ENCODE data around the gene ADAMTS15. TPM values are rescaled to one million over a fixed set of nuclear protein-coding genes. Genes with fewer than 3 reads are reported as not detected.
"Not testable (repeated sequence)": the region's sequence is repeated elsewhere in the genome, so short reads cannot be mapped to it uniquely, and the experiment has no call there.

ADAMTS15 gene
- total RNA-seq, 2 experiments from 2014 or later: not detected

- H3K4me3 Mint-ChIP-seq: no peak overlapping the region
- peaks cover 8% of the 10 kb centered on the region for H3K4me1 Mint-ChIP-seq (ENCODE audit: low read depth)
- no peaks in the 10 kb centered on the region for H3K36me3 Mint-ChIP-seq
- CTCF ChIA-PET: interaction anchor here (0.6 to 13.1 kb wide), 22 partner anchors 11 to 485 kb away, joined by 3 to 347 read pairs (median 4); partner anchors contain the start of genes ADAMTS15 and SNX19
- peaks cover 31% of the 10 kb centered on the region for H3K27me3 Mint-ChIP-seq
- POLR2A ChIA-PET: no interaction called here
- no peak overlapping the region for H3K27ac Mint-ChIP-seq
- peak; percentile 83 for DNase-seq
- H3K9me3 Mint-ChIP-seq: no peaks in the 10 kb centered on the region
- intact Hi-C loops (cut with micrococcal nuclease): loop anchor here (1.0 to 10.0 kb wide), 3 partner anchors 203 to 463 kb away; no protein-coding TSS in a partner anchor
Measured at GRCh38 chr11:130431331-130431773, 17.1 kb upstream of the ADAMTS15 start.

- Mint-ChIP-seq H3K27ac (no peak overlapping the region), H3K27me3 (peaks cover 27% of the 10 kb centered on the region), H3K36me3 (no peaks in the 10 kb centered on the region), H3K4me1 (ENCODE audit: low read depth) (peaks cover 8% of the 10 kb centered on the region), H3K9me3 (no peaks in the 10 kb centered on the region), H3K4me3 (no peak overlapping the region)
- intact Hi-C loops (cut with micrococcal nuclease): loop anchor here (1.0 to 10.0 kb wide), 3 partner anchors 203 to 462 kb away; no protein-coding TSS in a partner anchor
- DNase-seq: no peak
- ChIA-PET POLR2A (no interaction called here), CTCF (interaction anchor here (0.6 to 13.1 kb wide), 21 partner anchors 11 to 485 kb away, joined by 3 to 347 read pairs (median 4); partner anchors contain the start of genes ADAMTS15 and SNX19)
Measured at GRCh38 chr11:130431801-130432200, 16.6 kb upstream of the ADAMTS15 start.

GRCh38 chr11:130433357-130433756 lies 15.1 kb upstream of the ADAMTS15 start:
- POLR2A ChIA-PET: no interaction called here
- Mint-ChIP-seq H3K27ac (no peak overlapping the region), H3K4me1 (ENCODE audit: low read depth) (peaks cover 4% of the 10 kb centered on the region), H3K36me3 (no peaks in the 10 kb centered on the region), H3K27me3 (peaks cover 22% of the 10 kb centered on the region), H3K4me3 (no peak overlapping the region), H3K9me3 (no peaks in the 10 kb centered on the region)
- intact Hi-C loops (cut with micrococcal nuclease): loop anchor here (10.0 kb wide), 2 partner anchors 201 to 231 kb away; no protein-coding TSS in a partner anchor
- DNase-seq: no peak
- CTCF ChIA-PET: interaction anchor here (0.6 to 13.1 kb wide), 12 partner anchors 9 to 472 kb away, joined by 3 to 347 read pairs (median 4); no protein-coding TSS in a partner anchor

GRCh38 chr11:130434521-130435223 lies 13.8 kb upstream of the ADAMTS15 start:
- no peak overlapping the region for H3K27ac Mint-ChIP-seq
- peaks cover 10% of the 10 kb centered on the region for H3K27me3 Mint-ChIP-seq
- POLR2A ChIA-PET: interaction anchor here (1.4 kb wide), 1 partner anchor 427 kb away, joined by 4 read pairs; no protein-coding TSS in a partner anchor
- DNase-seq: peak; percentile 78
- H3K36me3 Mint-ChIP-seq: no peaks in the 10 kb centered on the region
- H3K4me1 Mint-ChIP-seq (ENCODE audit: low read depth): peaks cover 9% of the 10 kb centered on the region
- CTCF ChIA-PET: interaction anchor here (0.8 to 13.1 kb wide), 20 partner anchors 10 to 481 kb away, joined by 3 to 347 read pairs (median 4); partner anchors contain the start of gene SNX19
- H3K4me3 Mint-ChIP-seq: no peak overlapping the region
- no peaks in the 10 kb centered on the region for H3K9me3 Mint-ChIP-seq
- intact Hi-C loops (cut with micrococcal nuclease): loop anchor here (1.0 to 10.0 kb wide), 5 partner anchors 200 to 428 kb away; no protein-coding TSS in a partner anchor

GRCh38 chr11:130435671-130436070 lies 12.8 kb upstream of the ADAMTS15 start:
- intact Hi-C loops (cut with micrococcal nuclease): loop anchor here (10.0 kb wide), 2 partner anchors 199 to 229 kb away; no protein-coding TSS in a partner anchor
- Mint-ChIP-seq H3K27me3 (peaks cover 1% of the 10 kb centered on the region), H3K27ac (no peak overlapping the region), H3K4me1 (ENCODE audit: low read depth) (peaks cover 10% of the 10 kb centered on the region), H3K36me3 (no peaks in the 10 kb centered on the region), H3K4me3 (no peak overlapping the region), H3K9me3 (no peaks in the 10 kb centered on the region)
- DNase-seq: no peak
- ChIA-PET CTCF (interaction anchor here (0.8 to 13.1 kb wide), 15 partner anchors 9 to 480 kb away, joined by 3 to 347 read pairs (median 5); partner anchors contain the start of gene SNX19), POLR2A (interaction anchor here (1.4 kb wide), 1 partner anchor 426 kb away, joined by 4 read pairs; no protein-coding TSS in a partner anchor)

GRCh38 chr11:130436171-130436570 lies 12.3 kb upstream of the ADAMTS15 start:
- H3K9me3 Mint-ChIP-seq: no peaks in the 10 kb centered on the region
- no peaks in the 10 kb centered on the region for H3K36me3 Mint-ChIP-seq
- no peak for DNase-seq
- peaks cover under 1% of the 10 kb centered on the region for H3K27me3 Mint-ChIP-seq
- intact Hi-C loops (cut with micrococcal nuclease): loop anchor here (10.0 kb wide), 2 partner anchors 199 to 229 kb away; no protein-coding TSS in a partner anchor
- ChIA-PET CTCF (interaction anchor here (0.8 to 13.1 kb wide), 6 partner anchors 9 to 463 kb away, joined by 3 to 347 read pairs (median 6); no protein-coding TSS in a partner anchor), POLR2A (interaction anchor here (1.4 kb wide), 1 partner anchor 426 kb away, joined by 4 read pairs; no protein-coding TSS in a partner anchor)
- H3K27ac Mint-ChIP-seq: no peak overlapping the region
- no peak overlapping the region for H3K4me3 Mint-ChIP-seq
- peaks cover 10% of the 10 kb centered on the region for H3K4me1 Mint-ChIP-seq (ENCODE audit: low read depth)

GRCh38 chr11:130437848-130438247 lies 10.6 kb upstream of the ADAMTS15 start:
- POLR2A ChIA-PET: no interaction called here

GRCh38 chr11:130438401-130439159 lies 9.9 kb upstream of the ADAMTS15 start:
- H3K4me3 Mint-ChIP-seq: not testable (repeated sequence)
- CTCF ChIA-PET: interaction anchor here (0.7 to 13.1 kb wide), 3 partner anchors 9 to 456 kb away, joined by 3 to 347 read pairs (median 5); no protein-coding TSS in a partner anchor

More at GRCh38 chr11:130437848-130438247, 10.6 kb upstream of the ADAMTS15 start:
- Mint-ChIP-seq H3K27ac (no peak overlapping the region), H3K36me3 (no peaks in the 10 kb centered on the region), H3K27me3 (no peaks in the 10 kb centered on the region), H3K4me1 (ENCODE audit: low read depth) (peaks cover 10% of the 10 kb centered on the region), H3K4me3 (no peak overlapping the region), H3K9me3 (no peaks in the 10 kb centered on the region)
- DNase-seq: no peak
- intact Hi-C loops (cut with micrococcal nuclease): loop anchor here (10.0 kb wide), 2 partner anchors 197 to 227 kb away; no protein-coding TSS in a partner anchor
- CTCF ChIA-PET: interaction anchor here (0.7 to 13.1 kb wide), 7 partner anchors 10 to 479 kb away, joined by 3 to 347 read pairs (median 3); partner anchors contain the start of gene SNX19

GRCh38 chr11:130439160-130439519 lies 9.3 kb upstream of the ADAMTS15 start:
- DNase-seq: peak; percentile 46
- CTCF ChIA-PET: interaction anchor here (13.1 kb wide), 1 partner anchor 422 kb away, joined by 347 read pairs; no protein-coding TSS in a partner anchor
- no peaks in the 10 kb centered on the region for H3K36me3 Mint-ChIP-seq
- peak overlapping the region; percentile 4 for H3K27ac Mint-ChIP-seq
- H3K4me3 Mint-ChIP-seq: no peak overlapping the region
- H3K27me3 Mint-ChIP-seq: no peaks in the 10 kb centered on the region
- intact Hi-C loops (cut with micrococcal nuclease): loop anchor here (10.0 kb wide), 2 partner anchors 196 to 226 kb away; no protein-coding TSS in a partner anchor
- POLR2A ChIA-PET: no interaction called here
- H3K4me1 Mint-ChIP-seq (ENCODE audit: low read depth): peaks cover 10% of the 10 kb centered on the region
- H3K9me3 Mint-ChIP-seq: no peaks in the 10 kb centered on the region

More at GRCh38 chr11:130438401-130439159, 9.9 kb upstream of the ADAMTS15 start:
- H3K27me3 Mint-ChIP-seq, H3K36me3 Mint-ChIP-seq, DNase-seq, H3K9me3 Mint-ChIP-seq, POLR2A ChIA-PET: not testable (repeated sequence)
- Mint-ChIP-seq H3K27ac (peak overlapping the region; percentile 4), H3K4me1 (ENCODE audit: low read depth) (peaks cover 10% of the 10 kb centered on the region)
- intact Hi-C loops (cut with micrococcal nuclease): loop anchor here (10.0 kb wide), 2 partner anchors 196 to 226 kb away; no protein-coding TSS in a partner anchor

- H3K4me1 Mint-ChIP-seq (ENCODE audit: low read depth): peaks cover 10% of the 10 kb centered on the region
- no peaks in the 10 kb centered on the region for H3K9me3 Mint-ChIP-seq
- ChIA-PET POLR2A (no interaction called here), CTCF (interaction anchor here (13.1 kb wide), 1 partner anchor 422 kb away, joined by 347 read pairs; no protein-coding TSS in a partner anchor)
- no peak overlapping the region for H3K4me3 Mint-ChIP-seq
- H3K27ac Mint-ChIP-seq: no peak overlapping the region
- peaks cover 2% of the 10 kb centered on the region for H3K27me3 Mint-ChIP-seq
- no peak for DNase-seq
- H3K36me3 Mint-ChIP-seq: no peaks in the 10 kb centered on the region
- intact Hi-C loops (cut with micrococcal nuclease): loop anchor here (10.0 kb wide), 2 partner anchors 195 to 225 kb away; no protein-coding TSS in a partner anchor
Measured at GRCh38 chr11:130439876-130440275, 8.6 kb upstream of the ADAMTS15 start.

GRCh38 chr11:130441719-130442118 lies 6.7 kb upstream of the ADAMTS15 start:
- Mint-ChIP-seq H3K4me3 (no peak overlapping the region), H3K27me3 (peaks cover 6% of the 10 kb centered on the region), H3K36me3 (no peaks in the 10 kb centered on the region), H3K9me3 (no peaks in the 10 kb centered on the region), H3K4me1 (ENCODE audit: low read depth) (peaks cover 10% of the 10 kb centered on the region), H3K27ac (no peak overlapping the region)
- ChIA-PET CTCF (interaction anchor here (0.9 to 3.5 kb wide), 4 partner anchors 10 to 422 kb away, joined by 3 to 34 read pairs (median 12); no protein-coding TSS in a partner anchor), POLR2A (no interaction called here)
- intact Hi-C loops (cut with micrococcal nuclease): no loop called here
- DNase-seq: no peak
